Central memory CD8-positive, alpha-beta T cell (primary cell): Measurements from ENCODE around the gene CDHR3.
"Not testable (repeated sequence)": the region's sequence is repeated elsewhere in the genome, so short reads cannot be mapped to it uniquely, and the experiment has no call there.

Experiments used
- ATAC-seq: fragments of 150-1000 bp; cut with Tn5 transposase; replicated peaks from 2 replicates; pipeline ENCODE4 v1.10.0; 2022; ENCODE audit warnings: mild to moderate bottlenecking, moderate FRiP score, moderate number of reproducible peaks; ENCODE audit not compliant: poor library complexity, severe bottlenecking; ENCODE audit errors: extremely low read depth
- DNase-seq, 2 donors: peaks; one replicate each; pipeline ENCODE4 v3.0.0; 2021; ENCODE audit warnings: low spot score in 2 of 2
- H3K27ac Mint-ChIP-seq: one replicate; pipeline ENCODE4 v1.8.0; 2022; ENCODE audit warnings: low read depth, mild to moderate bottlenecking, moderate library complexity, mixed read lengths
- H3K27me3 Mint-ChIP-seq: one replicate; pipeline ENCODE4 v1.8.0; 2022; ENCODE audit warnings: mixed read lengths
- H3K36me3 Mint-ChIP-seq: one replicate; pipeline ENCODE4 v1.8.0; 2022; ENCODE audit warnings: mild to moderate bottlenecking, moderate library complexity, mixed read lengths; ENCODE audit not compliant: insufficient read depth
- H3K4me1 Mint-ChIP-seq: one replicate; pipeline ENCODE4 v1.8.0; 2022; ENCODE audit warnings: mixed read lengths
- H3K4me3 Mint-ChIP-seq: one replicate; pipeline ENCODE4 v1.8.0; 2022; ENCODE audit warnings: mild to moderate bottlenecking, moderate library complexity, mixed read lengths
- H3K9me3 Mint-ChIP-seq: one replicate; pipeline ENCODE4 v1.8.0; 2022; ENCODE audit warnings: mixed read lengths

The CDHR3 gene

DNA sequence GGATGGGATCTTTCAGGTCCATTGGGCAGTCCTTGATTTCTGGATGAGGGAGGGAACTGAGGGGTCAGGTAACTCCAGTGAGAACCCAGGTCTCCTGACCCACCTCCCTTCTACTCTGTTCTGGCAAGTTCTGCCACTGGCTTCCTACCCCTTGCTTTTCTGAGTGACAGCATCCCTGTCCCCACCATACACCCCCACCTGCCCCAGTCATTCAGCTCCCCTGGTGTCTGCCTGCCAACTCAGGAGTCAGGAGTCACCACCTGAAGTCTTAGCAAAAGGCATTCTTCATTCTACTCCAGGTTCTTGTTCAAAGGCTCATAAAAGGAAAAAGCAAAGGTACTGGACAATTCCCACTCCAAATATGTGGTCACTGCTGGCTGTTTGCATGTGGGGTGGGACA lies 26.6 kb downstream of the CDHR3 start:
- H3K27me3 Mint-ChIP-seq: no peaks in the 10 kb centered on the region
- no peaks in the 10 kb centered on the region for H3K9me3 Mint-ChIP-seq
- DNase-seq: no peak
- no peaks in the 10 kb centered on the region for H3K36me3 Mint-ChIP-seq
- H3K4me1 Mint-ChIP-seq: no peaks in the 10 kb centered on the region
- no peak overlapping the region for H3K27ac Mint-ChIP-seq
- H3K4me3 Mint-ChIP-seq: no peak overlapping the region
- no peak for ATAC-seq

GRCh38 chr7:105990141-105990540 lies 27.1 kb downstream of the CDHR3 start:
- no peak overlapping the region for H3K27ac Mint-ChIP-seq
- DNase-seq (no peak), ATAC-seq (no peak)
- H3K4me1 Mint-ChIP-seq: no peaks in the 10 kb centered on the region
- no peak overlapping the region for H3K4me3 Mint-ChIP-seq
- H3K27me3 Mint-ChIP-seq: no peaks in the 10 kb centered on the region
- H3K9me3 Mint-ChIP-seq: no peaks in the 10 kb centered on the region
- H3K36me3 Mint-ChIP-seq: no peaks in the 10 kb centered on the region

GRCh38 chr7:105990727-105991453 lies 27.8 kb downstream of the CDHR3 start:
- H3K27ac Mint-ChIP-seq: no peak overlapping the region
- no peak for ATAC-seq
- no peak overlapping the region for H3K4me3 Mint-ChIP-seq
- H3K4me1 Mint-ChIP-seq: no peaks in the 10 kb centered on the region
- no peaks in the 10 kb centered on the region for H3K27me3 Mint-ChIP-seq
- no peak for DNase-seq
- no peaks in the 10 kb centered on the region for H3K9me3 Mint-ChIP-seq
- H3K36me3 Mint-ChIP-seq: no peaks in the 10 kb centered on the region

DNA sequence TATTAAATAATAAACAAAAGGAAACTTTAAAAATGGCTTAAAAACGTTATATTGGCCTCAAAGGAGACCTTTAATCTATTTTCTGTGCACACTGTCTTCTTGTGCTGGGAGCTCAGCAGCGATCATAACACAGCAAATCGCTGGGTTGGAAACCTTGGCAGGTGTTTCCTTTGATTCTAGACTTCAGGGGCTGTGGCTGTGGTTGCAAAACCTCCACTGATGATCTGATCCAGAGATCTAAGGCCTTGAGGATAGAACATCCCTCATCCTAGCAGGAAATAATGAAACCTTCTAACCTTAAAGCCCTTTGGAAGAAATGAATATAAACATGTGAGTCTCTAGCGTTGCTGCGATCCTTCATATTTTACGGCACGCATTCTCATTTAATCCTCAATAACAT lies 29.8 kb downstream of the CDHR3 start:
- Mint-ChIP-seq H3K4me3 (no peak overlapping the region), H3K4me1 (no peaks in the 10 kb centered on the region), H3K36me3 (no peaks in the 10 kb centered on the region), H3K27ac (no peak overlapping the region), H3K27me3 (no peaks in the 10 kb centered on the region), H3K9me3 (no peaks in the 10 kb centered on the region)
- no peak for ATAC-seq
- DNase-seq: no peak

DNA sequence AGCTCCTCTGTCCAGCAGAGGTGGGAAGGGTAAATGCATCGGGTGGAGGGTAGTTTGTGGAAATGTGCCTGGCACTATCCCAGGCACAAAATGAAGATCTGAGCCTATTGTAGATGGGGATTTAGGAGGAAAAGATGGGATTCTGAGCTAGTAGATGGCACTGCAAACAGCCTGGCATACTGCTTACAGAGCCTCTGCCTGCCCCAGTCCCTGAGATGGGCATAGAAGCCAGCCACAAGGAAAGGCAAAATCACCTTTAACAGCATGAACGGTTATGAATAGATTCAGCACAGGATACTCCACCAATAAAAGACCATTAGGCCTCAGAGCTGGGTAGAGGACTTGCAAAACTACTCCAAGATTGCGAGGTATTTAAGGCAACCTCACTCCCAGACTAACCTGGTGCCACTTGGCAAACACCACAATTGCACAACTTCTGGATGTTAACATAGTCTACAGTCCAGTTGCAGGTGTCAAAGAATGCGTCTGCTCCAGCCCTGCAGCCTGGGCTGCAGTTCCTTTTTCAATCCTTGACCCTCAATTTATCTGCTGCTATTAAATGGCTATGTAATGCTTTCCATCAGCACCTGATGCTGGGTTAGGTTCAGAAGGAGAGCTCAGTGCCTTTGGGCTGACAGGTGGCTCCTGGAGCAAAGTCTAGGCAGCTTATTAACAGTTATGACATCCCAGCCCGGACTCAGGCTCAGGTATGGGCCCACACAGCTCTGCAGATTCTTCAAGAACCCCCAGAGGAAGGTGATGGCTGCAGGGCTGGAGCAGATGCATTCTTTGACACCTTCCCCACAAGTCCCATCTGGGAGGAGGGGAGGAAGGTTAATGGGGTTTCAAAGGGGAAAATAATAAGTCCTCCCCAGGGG lies 34.0 kb downstream of the CDHR3 start:
- peaks cover 2% of the 10 kb centered on the region for H3K36me3 Mint-ChIP-seq
- DNase-seq: no peak
- no peak overlapping the region for H3K27ac Mint-ChIP-seq
- H3K4me3 Mint-ChIP-seq: no peak overlapping the region
- no peaks in the 10 kb centered on the region for H3K4me1 Mint-ChIP-seq
- H3K27me3 Mint-ChIP-seq: no peaks in the 10 kb centered on the region
- no peak for ATAC-seq
- H3K9me3 Mint-ChIP-seq: no peaks in the 10 kb centered on the region

GRCh38 chr7:105999256-105999655 lies 36.2 kb downstream of the CDHR3 start:
- no peak for ATAC-seq
- H3K4me3 Mint-ChIP-seq: no peak overlapping the region
- no peaks in the 10 kb centered on the region for H3K27me3 Mint-ChIP-seq
- no peak overlapping the region for H3K27ac Mint-ChIP-seq
- H3K4me1 Mint-ChIP-seq: no peaks in the 10 kb centered on the region
- H3K9me3 Mint-ChIP-seq: no peaks in the 10 kb centered on the region
- no peak for DNase-seq
- peaks cover 2% of the 10 kb centered on the region for H3K36me3 Mint-ChIP-seq

GRCh38 chr7:106001196-106001595 lies 38.1 kb downstream of the CDHR3 start:
- ATAC-seq: no peak
- Mint-ChIP-seq H3K27ac (no peak overlapping the region), H3K4me1 (no peaks in the 10 kb centered on the region), H3K4me3 (no peak overlapping the region), H3K36me3 (peaks cover 2% of the 10 kb centered on the region), H3K9me3 (peaks cover 6% of the 10 kb centered on the region), H3K27me3 (no peaks in the 10 kb centered on the region)
- no peak for DNase-seq

GRCh38 chr7:106001886-106002285 lies 38.8 kb downstream of the CDHR3 start:
- ATAC-seq (no peak), DNase-seq (no peak)
- Mint-ChIP-seq H3K27me3 (no peaks in the 10 kb centered on the region), H3K4me3 (no peak overlapping the region), H3K9me3 (peaks cover 6% of the 10 kb centered on the region), H3K27ac (no peak overlapping the region), H3K4me1 (no peaks in the 10 kb centered on the region), H3K36me3 (peaks cover 2% of the 10 kb centered on the region)

GRCh38 chr7:106003525-106004064 lies 40.5 kb downstream of the CDHR3 start:
- no peaks in the 10 kb centered on the region for H3K27me3 Mint-ChIP-seq
- no peak overlapping the region for H3K4me3 Mint-ChIP-seq
- ATAC-seq: no peak
- DNase-seq: no peak
- peaks cover 2% of the 10 kb centered on the region for H3K36me3 Mint-ChIP-seq
- H3K4me1 Mint-ChIP-seq: no peaks in the 10 kb centered on the region
- H3K27ac Mint-ChIP-seq: no peak overlapping the region
- peaks cover 6% of the 10 kb centered on the region for H3K9me3 Mint-ChIP-seq

GRCh38 chr7:106006906-106007305 lies 43.8 kb downstream of the CDHR3 start:
- ATAC-seq (no peak), DNase-seq (no peak)
- Mint-ChIP-seq H3K4me1 (peaks cover 12% of the 10 kb centered on the region), H3K4me3 (no peak overlapping the region), H3K36me3 (peaks cover 4% of the 10 kb centered on the region), H3K27ac (no peak overlapping the region), H3K9me3 (peaks cover 6% of the 10 kb centered on the region), H3K27me3 (no peaks in the 10 kb centered on the region)

- not testable (repeated sequence) for H3K4me3 Mint-ChIP-seq, H3K36me3 Mint-ChIP-seq, H3K27me3 Mint-ChIP-seq, H3K27ac Mint-ChIP-seq, DNase-seq, ATAC-seq, H3K9me3 Mint-ChIP-seq
- H3K4me1 Mint-ChIP-seq: peaks cover 18% of the 10 kb centered on the region
These were observed 44.7 kb downstream of the CDHR3 start for GRCh38 chr7:106007796-106008195.

DNA sequence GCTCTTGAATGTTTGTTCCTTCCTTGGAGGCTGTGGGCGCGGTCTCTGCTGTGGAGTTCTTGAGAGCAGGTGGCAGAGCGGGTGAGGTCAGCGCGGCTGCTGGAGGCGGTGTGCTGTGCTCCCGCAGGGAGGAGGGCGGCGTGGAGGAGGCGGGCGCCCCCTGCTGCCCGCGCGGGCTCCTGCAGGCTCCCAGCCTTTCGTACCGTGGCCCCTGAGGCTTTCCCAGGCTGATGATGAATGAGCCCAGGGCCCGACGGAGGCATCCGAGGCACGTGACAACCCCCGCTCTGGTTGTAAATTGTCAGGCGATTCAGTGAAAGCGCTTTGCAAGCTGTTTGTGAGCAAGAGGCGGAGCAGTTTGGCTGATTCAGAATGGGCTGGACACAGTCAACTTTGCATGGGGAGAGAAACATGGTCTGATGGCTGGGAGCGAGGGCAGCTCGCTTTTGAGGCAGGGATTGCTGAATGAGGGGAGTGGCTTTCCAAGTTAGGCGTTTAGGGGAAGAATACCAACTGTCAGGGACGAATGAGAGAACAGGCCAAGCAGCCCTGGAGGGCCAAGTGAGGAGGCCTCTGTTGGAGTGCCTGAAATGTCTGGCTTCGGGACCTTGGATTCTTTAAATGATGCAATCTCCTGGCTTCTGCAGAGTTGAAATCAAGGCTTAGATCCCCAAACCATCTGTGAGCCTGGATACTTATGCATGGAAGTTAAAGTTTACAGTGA lies 46.6 kb downstream of the CDHR3 start:
- peak; percentile 91 for ATAC-seq
- peak overlapping the region; percentile 73 for H3K27ac Mint-ChIP-seq
- peaks cover 6% of the 10 kb centered on the region for H3K9me3 Mint-ChIP-seq
- peaks cover 4% of the 10 kb centered on the region for H3K36me3 Mint-ChIP-seq
- no peak overlapping the region for H3K4me3 Mint-ChIP-seq
- H3K4me1 Mint-ChIP-seq: peaks cover 18% of the 10 kb centered on the region
- peak; percentile 72 to 73 for DNase-seq
- no peaks in the 10 kb centered on the region for H3K27me3 Mint-ChIP-seq
